ENCODE measurements around the gene ATRNL1.

- TF ChIP-seq, protein P1, sequence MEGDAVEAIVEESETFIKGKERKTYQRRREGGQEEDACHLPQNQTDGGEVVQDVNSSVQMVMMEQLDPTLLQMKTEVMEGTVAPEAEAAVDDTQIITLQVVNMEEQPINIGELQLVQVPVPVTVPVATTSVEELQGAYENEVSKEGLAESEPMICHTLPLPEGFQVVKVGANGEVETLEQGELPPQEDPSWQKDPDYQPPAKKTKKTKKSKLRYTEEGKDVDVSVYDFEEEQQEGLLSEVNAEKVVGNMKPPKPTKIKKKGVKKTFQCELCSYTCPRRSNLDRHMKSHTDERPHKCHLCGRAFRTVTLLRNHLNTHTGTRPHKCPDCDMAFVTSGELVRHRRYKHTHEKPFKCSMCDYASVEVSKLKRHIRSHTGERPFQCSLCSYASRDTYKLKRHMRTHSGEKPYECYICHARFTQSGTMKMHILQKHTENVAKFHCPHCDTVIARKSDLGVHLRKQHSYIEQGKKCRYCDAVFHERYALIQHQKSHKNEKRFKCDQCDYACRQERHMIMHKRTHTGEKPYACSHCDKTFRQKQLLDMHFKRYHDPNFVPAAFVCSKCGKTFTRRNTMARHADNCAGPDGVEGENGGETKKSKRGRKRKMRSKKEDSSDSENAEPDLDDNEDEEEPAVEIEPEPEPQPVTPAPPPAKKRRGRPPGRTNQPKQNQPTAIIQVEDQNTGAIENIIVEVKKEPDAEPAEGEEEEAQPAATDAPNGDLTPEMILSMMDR (IDR thresholded peaks at IDR 0.05; ENCODE audit: low read length): no peak
- TF ChIP-seq EZH2 (IDR thresholded peaks at IDR 0.05; ENCODE audit: borderline replicate concordance, low read length): no peak
These were observed 848.2 kb downstream of the ATRNL1 start for GRCh38 chr10:115941361-115941771.

All from OCI-LY1 (cell line).